T-cell (primary cell): ENCODE measurements around the gene TNPO3. TPM values are rescaled to one million over a fixed set of nuclear protein-coding genes. Genes with fewer than 3 reads are reported as not detected.
"Not testable (repeated sequence)": the region's sequence is repeated elsewhere in the genome, so short reads cannot be mapped to it uniquely, and the experiment has no call there.

Experiments used
- ATAC-seq, 4 experiments: fragments of 200-7000 bp in 3 of 4; fragments of 150-1000 bp in 1 of 4; cut with Tn5 transposase; replicated peaks in 1 of 4; 1 replicate in 3 of 4; 2 replicates in 1 of 4; pipeline ENCODE4 v1.10.0; 2021; ENCODE audit warnings: moderate library complexity in 3 of 4, mild to moderate bottlenecking in 2 of 4, moderate number of reproducible peaks in 1 of 4
- CTCF ChIA-PET, 2 donors: fragments of 300-600 bp; sonication (Branson Sonifier 250); formaldehyde crosslinking; loops; one replicate each; lab custom pipeline; 2022; ENCODE audit warnings: antibody characterized with exemption in 2 of 2; lab: Charles Lee
- POLR2A ChIA-PET, 2 donors: fragments of 300-600 bp; sonication (Branson Sonifier 250); formaldehyde crosslinking; loops; one replicate each; lab custom pipeline; 2022; ENCODE audit warnings: antibody characterized with exemption in 2 of 2; lab: Charles Lee
- DNase-seq, 35 experiments: peaks; one replicate each; pipeline versions ENCODE4 v3.0.0 to v3.0.0-alpha.2; 2013 to 2023
- H3K27ac ChIP-seq: one replicate; pipeline ENCODE4 v1.5.1; 2013; ENCODE audit warnings: low read length
- H3K27me3 ChIP-seq, 2 experiments: replicated peaks in 1 of 2; 1 replicate in 1 of 2; 2 replicates in 1 of 2; pipeline versions ENCODE4 v1.6.1 to v1.7.0; 2013; ENCODE audit warnings: low read length in 1 of 2, mixed read lengths in 1 of 2; ENCODE audit not compliant: control insufficient read depth in 2 of 2, insufficient read depth in 2 of 2; ENCODE audit errors: extremely low read depth in 1 of 2
- H3K36me3 ChIP-seq, 2 donors: 1 replicate in 1 of 2; 2 replicates in 1 of 2; pipeline versions ENCODE4 v1.6.1 to v1.7.0; 2013; ENCODE audit warnings: low read length in 1 of 2; ENCODE audit not compliant: control insufficient read depth in 2 of 2, insufficient read depth in 1 of 2; ENCODE audit errors: extremely low read depth in 1 of 2
- H3K4me1 ChIP-seq, 2 experiments: 1 replicate in 1 of 2; 2 replicates in 1 of 2; pipeline versions ENCODE4 v1.6.1 to v1.7.0; 2013; ENCODE audit warnings: low read length in 2 of 2, mixed read lengths in 1 of 2; ENCODE audit not compliant: insufficient read depth in 2 of 2, control insufficient read depth in 1 of 2; ENCODE audit errors: extremely low read depth in 1 of 2
- H3K4me3 ChIP-seq, 2 donors: 1 replicate in 1 of 2; 2 replicates in 1 of 2; pipeline versions ENCODE4 v1.5.1 to v1.7.0; 2013; ENCODE audit warnings: mild to moderate bottlenecking in 2 of 2, low read length in 1 of 2, moderate library complexity in 1 of 2; ENCODE audit not compliant: control insufficient read depth in 1 of 2; ENCODE audit errors: extremely low read depth in 1 of 2
- H3K9me3 ChIP-seq: 2 replicates; pipeline ENCODE4 v1.7.0; 2013
- H3K27ac Mint-ChIP-seq, 2 donors: one replicate each; pipeline ENCODE4 v1.8.0; 2020 to 2021; ENCODE audit warnings: mild to moderate bottlenecking in 2 of 2, mixed read lengths in 2 of 2
- H3K27me3 Mint-ChIP-seq, 2 donors: one replicate each; pipeline ENCODE4 v1.8.0; 2021 to 2022; ENCODE audit warnings: mixed read lengths in 2 of 2
- H3K36me3 Mint-ChIP-seq: one replicate; pipeline ENCODE4 v1.8.0; 2021; ENCODE audit warnings: mixed read lengths
- H3K4me1 Mint-ChIP-seq, 3 donors: one replicate each; pipeline ENCODE4 v1.8.0; 2020 to 2022; ENCODE audit warnings: mixed read lengths in 3 of 3, mild to moderate bottlenecking in 1 of 3
- H3K4me3 Mint-ChIP-seq, 3 donors: one replicate each; pipeline ENCODE4 v1.8.0; 2020 to 2022; ENCODE audit warnings: mild to moderate bottlenecking in 3 of 3, mixed read lengths in 3 of 3, moderate library complexity in 3 of 3
- H3K9me3 Mint-ChIP-seq, 3 donors: one replicate each; pipeline ENCODE4 v1.8.0; 2020 to 2022; ENCODE audit warnings: mixed read lengths in 3 of 3
- WGBS: methylation state at CpG from one replicate; pipeline ENCODE4 v1.1.5; 2013; ENCODE audit warnings: missing lambda C conversion rate; ENCODE audit not compliant: insufficient coverage; 5-methylcytosine and 5-hydroxymethylcytosine counted together
- total RNA-seq, 35 experiments: library from RNA in 6 of 35; stranded (reverse) in 6 of 35; fragments of 120-200 nt in 1 of 35; gene quantifications; one replicate each; pipeline versions ENCODE4 v1.2.1 to v1.2.4 and lab custom pipeline; 2013 to 2026

Gene TNPO3
- total RNA-seq, 5 donors from 2014 or later (not counting 1 experiment from before 2014, with no cell fraction given), result 26.5 to 39.9 (median 35.9) TPM

DNA sequence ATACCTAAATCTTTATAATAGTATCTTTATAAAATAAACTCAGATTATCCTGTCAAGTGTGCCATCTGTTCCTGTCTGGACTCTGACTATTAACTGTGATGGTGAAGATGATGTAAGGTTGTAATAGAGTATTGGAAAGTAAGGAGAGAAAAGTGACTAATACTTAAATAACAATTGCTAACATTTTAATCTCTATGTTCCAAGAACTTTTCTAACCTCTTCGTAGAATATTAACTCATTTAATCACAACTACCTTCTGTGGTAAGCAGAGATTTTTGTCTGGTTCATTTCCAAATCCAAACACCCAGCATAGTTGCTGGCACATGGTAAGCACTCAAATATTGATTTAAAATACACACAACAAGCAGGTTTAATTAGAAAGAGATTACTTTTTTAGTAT, 2.5 kb downstream of the TNPO3 start:
- no peak overlapping the region for H3K4me3 ChIP-seq
- POLR2A ChIA-PET, result no interaction called here
- no peaks in the 10 kb centered on the region for H3K27me3 ChIP-seq
- no CpG with 5 or more reads among the region's 1 CpG for WGBS
- DNase-seq (no peak), ATAC-seq (no peak)
- H3K36me3 Mint-ChIP-seq, result peaks cover 17% of the 10 kb centered on the region
- CTCF ChIA-PET, result interaction anchor here in 1 of 2 donors (0.7 to 0.9 kb wide), 2 partner anchors 33 to 597 kb away, joined by 3 read pairs; partner anchors contain the start of gene HILPDA
- H3K9me3 Mint-ChIP-seq, result no peaks in the 10 kb centered on the region
- no peaks in the 10 kb centered on the region for H3K27me3 Mint-ChIP-seq
- H3K4me1 Mint-ChIP-seq, result peaks cover 48 to 66% (median 62%) of the 10 kb centered on the region in 3 donors
- peak overlapping the region; percentile 95 to 96 (median 96) for H3K4me3 Mint-ChIP-seq
- peaks cover 15 to 27% of the 10 kb centered on the region in 2 experiments for H3K4me1 ChIP-seq
- H3K27ac Mint-ChIP-seq, result no peak overlapping the region
- no peaks in the 10 kb centered on the region for H3K9me3 ChIP-seq
- H3K27ac ChIP-seq, result no peak overlapping the region
- H3K36me3 ChIP-seq, result peaks cover 4 to 15% of the 10 kb centered on the region in 2 donors

DNA sequence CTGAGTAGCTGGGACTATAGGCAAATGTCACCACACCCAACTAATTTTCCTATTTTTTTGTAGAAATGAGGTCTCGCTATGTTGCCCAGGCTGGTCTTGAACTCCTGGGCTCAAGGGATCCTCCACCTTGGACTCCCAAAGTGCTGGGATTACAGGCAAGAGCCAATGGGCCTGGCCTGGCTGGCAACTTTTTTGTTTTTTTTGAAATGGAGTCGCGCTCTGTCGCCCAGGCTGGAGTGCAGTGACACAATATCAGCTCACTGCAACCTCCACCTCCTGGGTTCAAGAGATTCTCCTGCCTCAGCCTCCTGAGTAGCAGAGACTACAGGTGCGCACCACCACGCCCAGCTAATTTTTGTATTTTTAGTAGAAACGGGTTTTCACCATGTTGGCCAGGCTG, 3.5 kb downstream of the TNPO3 start:
- peaks cover 20 to 27% of the 10 kb centered on the region in 2 experiments for H3K4me1 ChIP-seq
- 89% methylated on average over 2 of the region's 7 CpGs for WGBS
- ATAC-seq, H3K27me3 ChIP-seq, H3K27me3 Mint-ChIP-seq, H3K9me3 Mint-ChIP-seq, H3K4me3 Mint-ChIP-seq, H3K27ac Mint-ChIP-seq, H3K27ac ChIP-seq, H3K9me3 ChIP-seq, H3K4me3 ChIP-seq, DNase-seq, POLR2A ChIA-PET: not testable (repeated sequence)
- H3K4me1 Mint-ChIP-seq, result peaks cover 57 to 76% (median 72%) of the 10 kb centered on the region in 3 donors
- CTCF ChIA-PET, result interaction anchor here in 1 of 2 donors (0.6 kb wide), 2 partner anchors 122 to 197 kb away, joined by 3 read pairs; no protein-coding TSS in a partner anchor
- H3K36me3 ChIP-seq, result peaks cover 4 to 20% of the 10 kb centered on the region in 2 donors
- H3K36me3 Mint-ChIP-seq, result peaks cover 24% of the 10 kb centered on the region

DNA sequence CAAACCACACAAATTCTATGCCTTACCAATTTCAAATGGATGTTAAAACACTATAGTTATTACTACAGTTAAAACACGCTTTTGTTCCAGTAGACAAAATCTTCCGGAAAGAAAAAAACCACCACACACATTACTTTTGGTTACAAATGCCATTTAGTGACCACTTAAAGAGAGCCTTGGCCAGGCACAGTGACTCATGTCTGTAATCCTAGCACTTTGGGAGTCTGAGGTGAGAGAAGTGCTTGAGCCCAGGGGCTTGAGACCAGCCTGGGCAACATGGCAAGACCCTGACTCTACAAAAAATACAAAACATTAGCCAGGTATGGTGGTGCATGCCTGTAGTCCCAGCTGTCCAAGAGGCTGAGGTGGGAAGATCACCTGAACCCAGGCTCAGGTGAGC, 7.2 kb downstream of the TNPO3 start:
- Mint-ChIP-seq H3K9me3 (no peaks in the 10 kb centered on the region), H3K27ac (no peak overlapping the region), H3K36me3 (peaks cover 30% of the 10 kb centered on the region), H3K27me3 (no peaks in the 10 kb centered on the region), H3K4me3 (no peak overlapping the region), H3K4me1 (peaks cover 70 to 88% (median 82%) of the 10 kb centered on the region in 3 donors)
- Histone ChIP-seq H3K9me3 (no peaks in the 10 kb centered on the region), H3K4me1 (peaks cover 7 to 23% of the 10 kb centered on the region in 2 experiments), H3K27me3 (no peaks in the 10 kb centered on the region), H3K27ac (no peak overlapping the region), H3K4me3 (no peak overlapping the region), H3K36me3 (peaks cover 4 to 21% of the 10 kb centered on the region in 2 donors)
- no peak for ATAC-seq
- CTCF ChIA-PET, result interaction anchor here (0.6 to 0.7 kb wide), 2 partner anchors 197 to 665 kb away, joined by 3 read pairs; no protein-coding TSS in a partner anchor
- POLR2A ChIA-PET, result no interaction called here
- no peak for DNase-seq
- WGBS, result no CpG with 5 or more reads among the region's 2 CpGs

DNA sequence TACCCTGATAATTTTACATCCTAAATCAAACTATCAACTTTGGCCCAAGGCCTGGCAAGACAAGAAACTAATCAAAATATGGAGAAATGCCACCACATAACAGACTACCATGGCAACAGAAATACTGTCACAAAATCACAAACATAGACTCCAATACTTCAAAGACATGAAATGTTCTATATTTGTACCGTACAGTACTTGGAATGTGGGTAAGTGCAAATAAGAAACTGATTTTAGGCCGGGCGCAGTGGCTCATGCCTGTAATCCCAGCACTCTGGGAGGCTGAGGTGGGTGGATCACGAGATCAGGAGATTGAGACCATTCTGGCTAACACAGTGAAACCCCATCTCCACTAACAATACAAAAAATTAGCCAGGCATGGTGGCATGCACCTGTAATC, 9.2 kb downstream of the TNPO3 start:
- ChIA-PET POLR2A (no interaction called here), CTCF (no interaction called here)
- Mint-ChIP-seq H3K36me3 (peaks cover 29% of the 10 kb centered on the region), H3K27ac (peak overlapping the region in 1 of 2 donors; percentile 48), H3K9me3 (no peaks in the 10 kb centered on the region), H3K27me3 (no peaks in the 10 kb centered on the region), H3K4me1 (peaks cover 78 to 91% (median 91%) of the 10 kb centered on the region in 3 donors), H3K4me3 (peak overlapping the region in 2 of 3 donors; percentile 6 to 48)
- H3K4me1 ChIP-seq, result peaks cover 6 to 18% of the 10 kb centered on the region in 2 experiments
- H3K27ac ChIP-seq, result no peak overlapping the region
- DNase-seq (no peak), ATAC-seq (no peak)
- H3K27me3 ChIP-seq, result no peaks in the 10 kb centered on the region
- no peak overlapping the region for H3K4me3 ChIP-seq
- H3K9me3 ChIP-seq, result no peaks in the 10 kb centered on the region
- no CpG with 5 or more reads among the region's 4 CpGs for WGBS
- H3K36me3 ChIP-seq, result peaks cover 4 to 18% of the 10 kb centered on the region in 2 donors

DNA sequence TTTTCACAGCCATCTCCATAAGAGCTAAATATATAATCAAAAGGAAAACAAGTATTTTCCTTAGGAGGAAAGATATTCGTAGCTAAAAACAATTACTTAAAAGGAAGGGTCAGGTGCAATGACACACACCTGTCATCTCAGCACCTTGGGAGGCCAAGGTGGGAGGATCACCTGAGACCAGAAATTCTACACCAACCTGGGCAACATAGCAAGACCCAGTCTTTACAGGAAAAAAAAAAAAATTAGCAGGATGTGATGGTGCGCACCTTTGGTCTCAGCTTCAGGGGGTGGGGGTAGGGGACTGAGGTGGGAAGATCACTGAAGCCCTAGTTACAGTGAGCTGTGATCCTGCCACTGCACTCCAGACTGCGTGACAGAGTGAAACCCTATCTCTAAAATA, 11.9 kb downstream of the TNPO3 start:
- no peaks in the 10 kb centered on the region for H3K27me3 ChIP-seq
- no peak overlapping the region for H3K27ac ChIP-seq
- ChIA-PET POLR2A (no interaction called here), CTCF (interaction anchor here (0.5 to 0.8 kb wide), 5 partner anchors 15 to 79 kb away, joined by 3 to 5 read pairs (median 3); no protein-coding TSS in a partner anchor)
- Mint-ChIP-seq H3K27ac (no peak overlapping the region), H3K27me3 (no peaks in the 10 kb centered on the region), H3K4me1 (peaks cover 81 to 85% (median 83%) of the 10 kb centered on the region in 3 donors), H3K36me3 (peaks cover 34% of the 10 kb centered on the region), H3K4me3 (no peak overlapping the region), H3K9me3 (no peaks in the 10 kb centered on the region)
- peaks cover 6 to 26% of the 10 kb centered on the region in 2 donors for H3K36me3 ChIP-seq
- WGBS, result no CpG with 5 or more reads among the region's 3 CpGs
- ATAC-seq, result no peak
- no peak overlapping the region for H3K4me3 ChIP-seq
- no peak for DNase-seq
- no peaks in the 10 kb centered on the region for H3K9me3 ChIP-seq
- H3K4me1 ChIP-seq, result peaks cover 6 to 13% of the 10 kb centered on the region in 2 experiments

DNA sequence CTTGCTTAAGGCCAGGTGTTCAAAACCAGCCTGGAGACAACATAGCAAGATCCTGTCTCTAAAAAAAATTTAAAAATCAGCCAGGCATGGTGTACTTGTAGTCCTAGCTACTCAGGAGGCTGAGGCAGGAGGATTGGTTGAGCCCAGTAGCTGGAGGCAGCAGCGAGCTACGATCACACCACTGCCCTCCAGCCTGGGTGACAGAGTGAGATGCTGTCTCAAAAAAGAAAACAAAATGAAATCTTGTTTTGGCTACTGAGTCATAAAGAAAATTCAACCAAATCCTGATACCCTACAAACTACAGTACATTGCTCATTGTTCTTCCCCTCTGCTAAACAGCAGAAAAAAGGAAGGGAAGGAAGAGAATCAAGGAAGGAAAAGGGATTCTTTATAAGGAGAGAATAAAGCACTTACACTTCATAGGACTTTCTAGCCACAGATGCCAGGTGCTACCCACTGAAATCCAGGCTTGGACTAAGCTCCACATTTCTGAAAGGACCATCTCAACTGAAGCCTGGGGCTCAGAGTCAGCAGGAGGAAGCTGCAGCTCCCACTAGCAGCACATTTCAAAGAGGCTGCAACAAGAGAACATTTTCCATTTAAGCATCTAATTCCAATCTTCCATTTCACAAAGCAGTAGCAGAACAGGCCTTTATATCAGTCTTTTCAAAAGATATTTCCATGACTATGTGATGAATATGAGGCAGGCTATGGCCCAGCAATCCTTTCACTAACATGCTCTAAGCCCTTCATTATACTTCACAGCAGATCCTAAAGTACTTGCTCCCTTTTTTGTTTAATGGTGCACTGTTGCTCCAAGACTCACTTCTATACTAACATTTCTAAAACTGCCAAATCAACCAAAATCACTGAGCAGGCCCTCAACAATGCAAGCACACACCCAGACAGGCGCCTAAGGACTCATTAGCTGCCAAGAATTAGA, 13.5 kb downstream of the TNPO3 start:
- H3K4me1 Mint-ChIP-seq, result peaks cover 79 to 82% (median 81%) of the 10 kb centered on the region in 3 donors
- CTCF ChIA-PET, result no interaction called here

More for the DNA sequence above, 13.5 kb downstream of the TNPO3 start:
- no peak overlapping the region for H3K27ac ChIP-seq
- no peaks in the 10 kb centered on the region for H3K27me3 Mint-ChIP-seq
- peaks cover 39% of the 10 kb centered on the region for H3K36me3 Mint-ChIP-seq
- DNase-seq (no peak), ATAC-seq (no peak)
- POLR2A ChIA-PET, result interaction anchor here (0.5 to 0.6 kb wide), 2 partner anchors 38 to 588 kb away, joined by 3 to 4 read pairs; no protein-coding TSS in a partner anchor
- H3K4me1 ChIP-seq, result peaks cover 0 to 9% of the 10 kb centered on the region in 2 experiments
- no peak overlapping the region for H3K4me3 ChIP-seq
- H3K9me3 Mint-ChIP-seq, result no peaks in the 10 kb centered on the region
- peak overlapping the region in 1 of 2 donors; percentile 62 for H3K27ac Mint-ChIP-seq
- no peaks in the 10 kb centered on the region for H3K9me3 ChIP-seq
- WGBS, result 92% methylated on average over 1 of the region's 3 CpGs
- peaks cover 8 to 25% of the 10 kb centered on the region in 2 donors for H3K36me3 ChIP-seq
- H3K4me3 Mint-ChIP-seq, result peak overlapping the region in 1 of 3 donors; percentile 5
- no peaks in the 10 kb centered on the region for H3K27me3 ChIP-seq
